Measurements from ENCODE around the gene H3-3A. TPM values are rescaled to one million over a fixed set of nuclear protein-coding genes. Genes with fewer than 3 reads are reported as not detected.

The H3-3A gene
- total and polyA plus RNA-seq, 2 of the 8 experiments (the other 6 are each of a cell fraction or from before 2014, with no cell fraction given): 1,157 to 1,223 TPM

GRCh38 chr1:226118357-226118756 is 55.8 kb downstream of the H3-3A start (continued):
- TF ChIP-seq SIRT6 (IDR thresholded peaks at IDR 0.05; ENCODE audit: low read length) (no peak), HDAC2 (IDR thresholded peaks at IDR 0.05; ENCODE audit: borderline replicate concordance in 1 of 2, low read depth in 2 of 2, low read length in 2 of 2) (no peak), GTF2F1 (IDR thresholded peaks at IDR 0.05; ENCODE audit: borderline replicate concordance, low read depth, low read length) (no peak)

All from H1 (cell line).